ENCODE results near the gene CELSR3. TPM values are rescaled to one million over a fixed set of nuclear protein-coding genes. Genes with fewer than 3 reads are reported as not detected.

The CELSR3 gene
- total and polyA plus RNA-seq, 7 donors: under 0.01 to 2.5 (median 0.36) TPM

DNA sequence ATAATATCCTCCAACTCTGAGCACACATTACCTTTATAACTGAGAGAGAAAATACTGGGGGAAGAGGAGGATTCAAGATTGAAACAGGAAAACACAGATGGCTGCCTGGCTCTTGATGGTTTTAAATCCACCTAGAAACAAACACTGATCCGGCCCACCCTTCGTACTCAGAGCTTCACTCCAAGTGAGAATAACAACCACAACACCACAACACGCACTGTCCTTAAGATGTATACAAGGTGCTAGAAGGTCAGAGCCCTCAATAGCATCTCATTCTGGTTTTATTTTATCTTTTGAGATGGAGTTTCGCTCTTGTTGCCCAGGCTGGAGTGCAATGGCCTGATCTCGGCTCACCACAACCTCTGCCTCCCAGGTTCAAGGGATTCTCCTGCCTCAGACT, 44.5 kb upstream of the CELSR3 start:
- Histone ChIP-seq H3K9me3 (no peaks in the 10 kb centered on the region), H3K4me3 (no peak overlapping the region), H3K4me1 (peaks cover 0 to 50% (median 38%) of the 10 kb centered on the region in 4 donors), H3K27ac (no peak overlapping the region), H3K36me3 (peaks cover 0 to 43% (median 12%) of the 10 kb centered on the region in 4 donors), H3K27me3 (no peaks in the 10 kb centered on the region)
- intact Hi-C loops (cut with DNase I): no loop called here
- WGBS, 2 donors: 77 to 80% methylated on average over 5 of the region's 5 CpGs
- no peak for DNase-seq
- TF ChIP-seq POLR2AphosphoS5 (IDR thresholded peaks at IDR 0.05): no peak
- TF ChIP-seq, protein P1, sequence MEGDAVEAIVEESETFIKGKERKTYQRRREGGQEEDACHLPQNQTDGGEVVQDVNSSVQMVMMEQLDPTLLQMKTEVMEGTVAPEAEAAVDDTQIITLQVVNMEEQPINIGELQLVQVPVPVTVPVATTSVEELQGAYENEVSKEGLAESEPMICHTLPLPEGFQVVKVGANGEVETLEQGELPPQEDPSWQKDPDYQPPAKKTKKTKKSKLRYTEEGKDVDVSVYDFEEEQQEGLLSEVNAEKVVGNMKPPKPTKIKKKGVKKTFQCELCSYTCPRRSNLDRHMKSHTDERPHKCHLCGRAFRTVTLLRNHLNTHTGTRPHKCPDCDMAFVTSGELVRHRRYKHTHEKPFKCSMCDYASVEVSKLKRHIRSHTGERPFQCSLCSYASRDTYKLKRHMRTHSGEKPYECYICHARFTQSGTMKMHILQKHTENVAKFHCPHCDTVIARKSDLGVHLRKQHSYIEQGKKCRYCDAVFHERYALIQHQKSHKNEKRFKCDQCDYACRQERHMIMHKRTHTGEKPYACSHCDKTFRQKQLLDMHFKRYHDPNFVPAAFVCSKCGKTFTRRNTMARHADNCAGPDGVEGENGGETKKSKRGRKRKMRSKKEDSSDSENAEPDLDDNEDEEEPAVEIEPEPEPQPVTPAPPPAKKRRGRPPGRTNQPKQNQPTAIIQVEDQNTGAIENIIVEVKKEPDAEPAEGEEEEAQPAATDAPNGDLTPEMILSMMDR (IDR thresholded peaks at IDR 0.05): no peak
- no peak for TF ChIP-seq POLR2A (IDR thresholded peaks at IDR 0.05)
- TF ChIP-seq EP300 (IDR thresholded peaks at IDR 0.05): no peak

GRCh38 chr3:48702320-48702920, 39.7 kb upstream of the CELSR3 start:
- no peak for TF ChIP-seq POLR2A (IDR thresholded peaks at IDR 0.05)
- no peak for TF ChIP-seq POLR2AphosphoS5 (IDR thresholded peaks at IDR 0.05)
- TF ChIP-seq, protein P1 (IDR thresholded peaks at IDR 0.05): no peak
- TF ChIP-seq EP300 (IDR thresholded peaks at IDR 0.05): no peak
- intact Hi-C loops (cut with DNase I): no loop called here
- DNase-seq: no peak
- WGBS, 2 donors: 85 to 90% methylated on average over 6 of the region's 6 CpGs
- Histone ChIP-seq H3K36me3 (peaks cover 0 to 30% (median 7%) of the 10 kb centered on the region in 4 donors), H3K9me3 (no peaks in the 10 kb centered on the region), H3K27ac (no peak overlapping the region), H3K27me3 (no peaks in the 10 kb centered on the region), H3K4me1 (peaks cover 0 to 31% (median 11%) of the 10 kb centered on the region in 4 donors), H3K4me3 (no peak overlapping the region)

GRCh38 chr3:48700731-48701405, 38.2 kb upstream of the CELSR3 start:
- TF ChIP-seq, protein P1 (IDR thresholded peaks at IDR 0.05): no peak
- TF ChIP-seq POLR2AphosphoS5 (IDR thresholded peaks at IDR 0.05) (no peak), POLR2A (IDR thresholded peaks at IDR 0.05) (no peak), EP300 (IDR thresholded peaks at IDR 0.05) (no peak)
- Histone ChIP-seq H3K27me3 (no peaks in the 10 kb centered on the region), H3K4me3 (no peak overlapping the region), H3K9me3 (no peaks in the 10 kb centered on the region), H3K4me1 (peaks cover 0 to 36% (median 13%) of the 10 kb centered on the region in 4 donors), H3K27ac (no peak overlapping the region), H3K36me3 (peaks cover 0 to 24% (median 5%) of the 10 kb centered on the region in 4 donors)
- WGBS, 2 donors: 59 to 86% methylated on average over 11 of the region's 11 CpGs
- intact Hi-C loops (cut with DNase I): no loop called here
- DNase-seq: no peak

DNA sequence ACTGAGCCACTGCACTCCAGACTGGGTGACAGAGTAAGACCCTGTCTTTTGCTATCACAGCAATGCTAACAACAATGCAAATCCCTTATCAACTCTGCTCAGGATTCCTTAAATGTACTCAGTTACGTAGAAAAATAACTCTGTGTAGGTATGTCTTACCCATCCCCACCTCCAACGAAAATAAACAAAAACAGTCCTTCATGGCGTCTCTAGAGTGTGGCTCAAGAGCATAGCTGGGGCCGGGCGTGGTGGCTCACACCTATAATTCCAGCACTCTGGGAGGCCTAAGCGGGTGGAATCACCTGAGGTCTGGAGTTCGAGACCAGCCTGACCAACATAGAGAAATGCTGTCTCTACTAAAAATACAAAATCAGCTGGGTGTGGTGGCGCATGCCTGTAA, 36.2 kb upstream of the CELSR3 start:
- intact Hi-C loops (cut with DNase I): no loop called here
- TF ChIP-seq, protein P1 (IDR thresholded peaks at IDR 0.05): no peak
- TF ChIP-seq POLR2A (IDR thresholded peaks at IDR 0.05): no peak
- TF ChIP-seq POLR2AphosphoS5 (IDR thresholded peaks at IDR 0.05): no peak
- no peak for TF ChIP-seq EP300 (IDR thresholded peaks at IDR 0.05)
- peaks cover 0 to 38% (median 11%) of the 10 kb centered on the region in 4 donors for H3K36me3 ChIP-seq
- H3K27ac ChIP-seq: no peak overlapping the region
- WGBS, 2 donors: 83 to 93% methylated on average over 8 of the region's 8 CpGs
- DNase-seq: no peak
- H3K4me3 ChIP-seq: no peak overlapping the region
- no peaks in the 10 kb centered on the region for H3K9me3 ChIP-seq
- H3K27me3 ChIP-seq: no peaks in the 10 kb centered on the region
- H3K4me1 ChIP-seq: peaks cover 0 to 48% (median 29%) of the 10 kb centered on the region in 4 donors

Measured in sigmoid colon (tissue), 7 donors.